ENCODE data around the gene CD200R1L.

Gene CD200R1L

DNA sequence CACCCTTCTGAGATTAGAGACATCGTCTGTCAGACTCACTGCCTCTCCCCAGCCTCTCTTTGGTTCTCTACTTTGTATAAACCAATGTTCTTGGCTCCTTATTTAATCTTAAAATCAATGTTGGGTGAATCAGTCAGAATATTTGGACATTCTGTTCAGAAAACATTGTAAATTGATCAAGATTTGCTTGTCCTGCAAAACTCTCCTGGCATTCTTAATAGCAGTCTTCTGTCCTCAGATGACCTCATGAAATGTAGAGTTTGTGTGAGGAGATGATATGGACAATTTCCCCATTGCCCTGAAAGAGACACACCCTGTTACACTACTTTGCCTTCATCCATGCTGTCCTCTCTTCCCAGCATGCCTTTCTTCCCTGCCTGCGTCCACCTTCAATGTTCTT is 33.6 kb downstream of the CD200R1L start:
- no peak for DNase-seq (ENCODE audit: low spot score)
- TF ChIP-seq, protein P1, sequence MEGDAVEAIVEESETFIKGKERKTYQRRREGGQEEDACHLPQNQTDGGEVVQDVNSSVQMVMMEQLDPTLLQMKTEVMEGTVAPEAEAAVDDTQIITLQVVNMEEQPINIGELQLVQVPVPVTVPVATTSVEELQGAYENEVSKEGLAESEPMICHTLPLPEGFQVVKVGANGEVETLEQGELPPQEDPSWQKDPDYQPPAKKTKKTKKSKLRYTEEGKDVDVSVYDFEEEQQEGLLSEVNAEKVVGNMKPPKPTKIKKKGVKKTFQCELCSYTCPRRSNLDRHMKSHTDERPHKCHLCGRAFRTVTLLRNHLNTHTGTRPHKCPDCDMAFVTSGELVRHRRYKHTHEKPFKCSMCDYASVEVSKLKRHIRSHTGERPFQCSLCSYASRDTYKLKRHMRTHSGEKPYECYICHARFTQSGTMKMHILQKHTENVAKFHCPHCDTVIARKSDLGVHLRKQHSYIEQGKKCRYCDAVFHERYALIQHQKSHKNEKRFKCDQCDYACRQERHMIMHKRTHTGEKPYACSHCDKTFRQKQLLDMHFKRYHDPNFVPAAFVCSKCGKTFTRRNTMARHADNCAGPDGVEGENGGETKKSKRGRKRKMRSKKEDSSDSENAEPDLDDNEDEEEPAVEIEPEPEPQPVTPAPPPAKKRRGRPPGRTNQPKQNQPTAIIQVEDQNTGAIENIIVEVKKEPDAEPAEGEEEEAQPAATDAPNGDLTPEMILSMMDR (IDR thresholded peaks at IDR 0.05; ENCODE audit: extremely low read depth, missing control alignments), result no peak

DNA sequence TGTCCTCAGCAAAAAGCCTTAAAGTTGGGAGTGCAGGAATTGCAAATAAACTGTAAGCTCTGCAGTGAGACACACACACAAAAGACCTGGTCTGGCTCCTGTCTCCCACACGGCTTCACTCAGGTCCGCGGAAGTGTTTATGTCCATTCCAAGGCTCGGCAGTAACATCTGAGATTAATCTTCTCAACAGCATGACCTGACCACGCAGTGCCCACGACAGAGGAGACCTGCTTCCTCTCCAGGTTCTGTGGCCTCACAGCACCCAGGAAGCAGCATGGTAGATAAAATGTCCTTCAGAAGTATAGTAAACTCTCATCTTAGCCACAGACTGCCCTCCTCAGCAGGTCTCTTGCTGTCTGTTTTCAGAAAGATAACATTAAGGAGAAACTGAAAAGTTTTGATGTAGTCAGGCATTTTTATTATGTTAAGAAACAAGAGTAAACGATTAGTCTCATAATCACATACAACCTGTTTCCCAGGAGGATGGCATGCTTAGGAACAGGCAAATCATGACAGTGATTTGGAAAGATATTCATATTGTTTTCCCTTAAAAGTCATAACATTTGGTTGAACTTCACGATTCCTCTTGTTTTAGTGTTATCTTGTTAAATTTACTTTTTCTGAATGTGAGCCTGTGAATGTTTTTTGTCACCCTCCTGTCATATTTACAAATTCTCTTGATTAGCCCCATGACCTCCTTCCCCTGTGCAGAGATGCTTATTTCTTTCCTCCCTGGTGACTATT is 34.6 kb downstream of the CD200R1L start:
- DNase-seq (ENCODE audit: low spot score), result no peak
- TF ChIP-seq, protein P1 (IDR thresholded peaks at IDR 0.05; ENCODE audit: extremely low read depth, missing control alignments), result no peak

DNA sequence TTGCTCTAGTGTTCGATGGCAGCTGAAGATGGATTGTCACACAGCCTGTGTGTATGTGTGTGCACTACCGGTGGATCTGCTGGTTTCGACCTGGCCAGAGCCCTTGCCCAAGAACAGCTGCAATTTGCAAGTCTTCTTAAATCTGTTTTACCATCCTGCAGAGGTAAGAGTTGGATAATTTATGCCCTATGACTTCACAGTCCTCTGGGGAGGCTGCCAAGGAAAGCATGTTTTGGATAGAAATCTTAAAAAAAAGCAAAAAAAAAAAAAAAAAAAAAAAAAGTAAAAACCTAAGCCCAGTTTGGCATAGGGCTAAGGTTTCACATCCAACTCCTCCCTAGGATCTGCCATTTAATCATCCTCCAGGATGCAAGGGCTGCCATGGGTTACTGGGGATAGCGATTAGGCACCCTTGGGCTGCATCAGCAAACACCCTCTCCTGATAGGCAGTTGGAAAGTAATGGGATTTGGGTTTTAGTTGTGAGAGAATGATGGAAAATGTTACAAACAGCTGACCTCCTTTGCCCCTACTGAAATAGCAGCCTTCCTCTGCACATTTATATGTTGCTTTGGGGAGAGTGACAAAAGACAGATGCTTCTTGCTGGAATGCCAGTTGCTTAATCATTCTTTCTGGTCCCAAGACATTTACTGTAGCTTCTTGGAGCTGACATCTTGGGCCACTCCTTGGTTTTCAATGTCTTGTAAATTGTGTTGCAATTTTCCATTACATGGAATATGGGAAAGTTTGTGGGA is 35.4 kb downstream of the CD200R1L start:
- TF ChIP-seq, protein P1 (IDR thresholded peaks at IDR 0.05; ENCODE audit: extremely low read depth, missing control alignments), result no peak
- no peak for DNase-seq (ENCODE audit: low spot score)

DNA sequence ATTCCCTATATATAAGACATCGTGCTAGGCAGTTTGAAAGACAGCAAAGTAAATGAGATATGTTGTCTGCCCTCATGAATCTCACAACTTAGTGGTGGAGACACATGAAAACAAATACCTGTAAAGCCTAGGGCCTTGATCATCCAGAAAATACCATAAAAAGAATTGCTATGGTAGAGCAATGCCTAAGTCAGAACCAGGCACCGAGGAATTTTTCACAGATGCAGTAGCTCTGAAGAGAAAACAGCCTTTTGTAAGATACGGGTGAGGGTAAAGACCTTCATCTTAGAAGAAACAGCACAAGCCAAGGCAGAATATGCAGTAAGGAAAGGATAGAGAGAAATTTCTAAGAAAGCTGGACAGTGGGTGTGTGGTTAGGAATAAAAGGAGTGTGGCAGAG is 36.1 kb downstream of the CD200R1L start:
- TF ChIP-seq, protein P1 (IDR thresholded peaks at IDR 0.05; ENCODE audit: extremely low read depth, missing control alignments), result no peak
- no peak for DNase-seq (ENCODE audit: low spot score)

DNA sequence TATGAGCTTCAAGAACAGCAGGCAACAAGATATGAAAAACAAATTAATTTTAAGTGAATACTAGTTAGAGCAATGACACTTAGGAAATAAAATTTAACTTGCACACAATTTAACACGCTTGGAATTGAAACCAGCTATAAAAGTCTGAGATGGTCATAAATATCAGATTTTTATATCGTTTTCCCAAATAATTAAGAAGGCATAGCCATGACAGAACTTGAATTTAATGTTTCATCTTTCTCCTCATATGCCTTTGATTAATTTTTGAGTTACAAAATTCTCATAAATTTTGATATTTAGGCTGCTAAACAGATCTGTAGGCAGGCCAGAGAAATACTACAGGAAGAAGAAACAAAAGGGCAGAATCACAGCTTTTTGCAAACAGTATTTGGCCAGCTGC is 38.5 kb downstream of the CD200R1L start:
- DNase-seq (ENCODE audit: low spot score), result no peak
- TF ChIP-seq, protein P1 (IDR thresholded peaks at IDR 0.05; ENCODE audit: extremely low read depth, missing control alignments), result no peak

DNA sequence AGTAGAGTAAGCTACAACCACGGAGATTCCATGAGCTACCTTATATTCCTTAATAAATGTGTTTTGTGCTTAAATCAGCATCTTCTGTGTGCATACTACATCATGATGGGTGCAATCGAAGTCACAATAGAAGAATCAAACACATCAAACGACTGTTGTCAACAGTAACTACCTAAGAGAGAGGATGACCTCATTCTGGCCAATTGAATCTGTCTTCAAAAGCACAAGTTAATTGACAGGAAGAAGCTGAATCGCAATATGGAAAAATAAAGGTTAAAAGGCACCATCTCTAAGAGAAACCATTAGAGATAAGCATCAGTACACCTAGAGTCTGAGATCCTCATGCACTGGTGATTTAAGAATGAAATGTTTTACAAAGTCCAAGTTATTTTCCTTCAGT is 39.0 kb downstream of the CD200R1L start:
- TF ChIP-seq, protein P1 (IDR thresholded peaks at IDR 0.05; ENCODE audit: extremely low read depth, missing control alignments), result no peak
- no peak for DNase-seq (ENCODE audit: low spot score)

DNA sequence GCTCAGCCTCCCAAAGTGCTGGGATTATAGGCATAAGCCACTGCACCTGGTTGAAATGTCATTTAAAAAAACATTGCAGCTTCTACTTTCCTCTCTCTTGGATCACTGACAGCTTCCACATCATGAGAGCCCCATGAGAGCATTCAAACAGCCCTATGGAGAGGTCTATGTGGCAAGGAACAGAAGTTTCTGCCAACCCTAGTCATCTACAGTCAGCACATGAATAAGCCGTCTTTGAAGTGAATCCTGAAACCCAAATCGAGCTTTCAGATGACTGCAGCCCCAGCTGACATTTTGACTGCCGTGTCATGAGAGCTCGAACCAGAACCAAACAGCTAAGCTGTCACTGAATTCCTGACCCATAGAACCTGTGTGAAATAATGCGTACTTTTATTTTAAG is 39.8 kb downstream of the CD200R1L start:
- DNase-seq (ENCODE audit: low spot score), result no peak
- TF ChIP-seq, protein P1 (IDR thresholded peaks at IDR 0.05; ENCODE audit: extremely low read depth, missing control alignments), result no peak
